GM20000 (cell line): ENCODE results near the gene RYR3.

Experiments used
- DNase-seq: peaks from one replicate; pipeline ENCODE4 v3.0.0; 2012; ENCODE audit warnings: low spot score
- CTCF ChIP-seq: IDR thresholded peaks from 2 replicates; pipeline ENCODE4 v1.5.1; 2012; ENCODE audit warnings: mild to moderate bottlenecking, control low read depth; ENCODE audit errors: extremely low read depth, missing control alignments

RYR3 gene

GRCh38 chr15:33871980-33872379, 561.2 kb downstream of the RYR3 start:
- DNase-seq = no peak
- TF ChIP-seq CTCF = no peak

DNA sequence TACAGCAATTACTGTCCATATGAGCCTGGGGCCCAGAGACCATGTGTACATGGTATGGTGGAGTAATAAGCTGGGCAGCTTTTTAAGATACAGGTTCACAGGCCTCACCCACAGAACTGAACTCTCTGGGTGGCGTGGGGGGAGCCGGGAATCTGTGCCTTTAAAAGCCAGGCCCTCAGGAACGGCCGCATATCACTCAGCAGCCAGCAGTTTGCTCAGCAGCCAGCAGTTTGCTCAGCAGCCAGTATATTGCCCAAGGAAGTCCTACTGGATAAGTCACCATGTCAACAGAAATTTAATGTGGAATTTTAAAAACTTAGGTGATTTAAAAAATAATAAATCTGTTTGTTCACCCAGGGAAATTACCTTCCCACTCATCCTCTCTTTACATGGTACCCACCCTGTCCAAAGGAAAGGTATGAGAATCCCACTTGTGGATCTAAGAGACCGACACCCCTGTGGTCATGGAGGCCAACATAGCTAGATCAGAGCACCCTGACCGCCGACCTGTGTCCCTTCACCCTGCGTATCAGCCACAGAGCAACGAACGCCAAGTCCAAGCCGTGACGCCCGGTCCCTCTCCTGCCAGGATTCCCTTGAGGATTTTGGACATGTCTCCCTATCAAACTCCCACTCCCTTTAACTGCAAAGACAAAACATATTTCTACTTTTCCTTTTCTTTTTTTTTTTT, 561.8 kb downstream of the RYR3 start:
- no peak for DNase-seq
- no peak for TF ChIP-seq CTCF

GRCh38 chr15:33874156-33874555, 563.4 kb downstream of the RYR3 start:
- no peak for TF ChIP-seq CTCF
- DNase-seq = no peak

DNA sequence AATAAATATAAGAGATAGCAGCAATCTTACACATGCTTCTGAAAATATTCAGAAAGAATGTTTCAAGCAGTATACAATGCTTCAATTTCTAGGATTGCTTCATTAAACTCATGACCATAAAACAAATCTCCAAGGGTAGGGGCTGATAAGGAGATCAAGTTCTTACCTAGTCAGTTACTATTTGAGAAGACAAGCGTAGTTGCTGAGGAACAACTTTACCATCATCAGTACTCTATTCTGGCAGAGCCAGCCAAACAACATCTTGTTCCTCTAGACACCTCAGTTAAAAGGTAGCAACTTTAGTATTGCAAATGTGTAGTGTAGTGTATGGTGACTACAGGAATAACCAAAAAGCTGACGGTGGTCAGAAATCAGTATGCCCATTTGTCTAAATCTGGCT, 572.2 kb downstream of the RYR3 start:
- DNase-seq = no peak
- TF ChIP-seq CTCF = no peak

DNA sequence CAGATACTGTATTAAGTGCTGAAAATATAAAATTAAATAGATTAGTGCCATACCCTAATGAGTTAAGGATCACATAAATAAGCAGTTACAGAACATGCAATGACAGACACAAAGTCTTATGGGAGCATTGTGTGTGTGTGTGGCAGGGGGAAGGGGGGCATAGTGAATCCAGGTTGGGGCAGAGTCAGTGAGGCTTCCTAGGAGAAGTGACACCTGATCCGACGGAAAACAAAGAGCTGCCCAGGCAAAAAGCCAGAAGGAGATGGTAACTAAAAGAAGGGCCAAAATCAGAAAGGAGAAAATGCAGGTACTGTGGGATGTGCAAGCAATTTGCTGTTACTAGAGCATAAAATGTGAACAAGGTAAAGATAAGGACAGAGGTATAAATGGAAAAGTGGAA, 577.4 kb downstream of the RYR3 start:
- TF ChIP-seq CTCF = no peak
- no peak for DNase-seq

DNA sequence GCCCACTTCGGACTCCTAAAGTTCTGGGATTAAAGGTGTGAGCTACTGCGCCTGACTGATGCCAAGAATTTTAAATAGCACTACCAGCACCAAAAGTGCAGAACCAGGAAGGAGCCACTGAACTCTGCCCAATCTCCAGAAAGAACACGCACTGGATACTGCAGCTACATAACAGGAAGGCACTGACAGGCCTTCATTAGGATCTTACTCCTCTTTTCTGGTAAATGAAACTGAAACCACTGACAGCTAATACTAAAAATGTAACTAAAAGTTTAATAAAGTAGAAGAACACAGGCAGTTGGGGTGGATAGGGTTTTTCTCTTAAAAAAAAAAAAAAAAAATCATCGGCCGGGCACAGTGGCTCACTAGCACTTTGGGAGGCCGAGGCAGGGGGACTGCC, 583.4 kb downstream of the RYR3 start:
- TF ChIP-seq CTCF = no peak
- peak; percentile 25 for DNase-seq

DNA sequence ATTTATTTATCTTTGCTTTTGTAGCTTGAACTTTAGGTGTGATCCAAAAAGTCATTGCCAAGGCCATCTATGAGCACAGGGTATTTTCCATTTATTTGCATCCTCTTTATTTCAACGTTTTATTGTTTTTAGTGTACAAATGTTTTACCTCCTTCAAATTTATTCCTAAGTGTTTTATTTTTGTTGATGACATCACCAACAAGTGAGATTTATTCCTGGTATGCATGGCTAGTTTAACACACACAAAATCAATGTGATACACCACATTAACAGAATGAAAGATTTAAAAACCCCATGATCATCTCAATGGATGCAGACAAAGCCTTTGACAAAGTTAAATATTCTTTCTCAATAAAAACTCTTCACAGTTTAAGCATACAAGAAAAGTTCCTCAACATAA, 591.3 kb downstream of the RYR3 start:
- no peak for DNase-seq
- TF ChIP-seq CTCF = no peak
